KMS-11 (cell line): Measurements from ENCODE around the gene CDK1.

Experiments
- H2AFZ ChIP-seq: fragments of 200-600 bp; sonication (generic); 2 replicates; pipeline ENCODE4 v1.6.1; 2016; ENCODE audit warnings: antibody characterized with exemption, mixed run types, low read depth
- H3K27ac ChIP-seq: fragments of 200-600 bp; sonication (generic); 2 replicates; pipeline ENCODE4 v1.6.1; 2016; ENCODE audit warnings: mild to moderate bottlenecking, mixed run types
- H3K27me3 ChIP-seq: fragments of 200-600 bp; sonication (generic); 2 replicates; pipeline ENCODE4 v1.6.1; 2017; ENCODE audit warnings: mild to moderate bottlenecking, low read depth, mixed run types, moderate library complexity; ENCODE audit not compliant: insufficient read depth
- H3K36me3 ChIP-seq: fragments of 200-600 bp; sonication (generic); 2 replicates; pipeline ENCODE4 v1.6.1; 2017; ENCODE audit warnings: mild to moderate bottlenecking, mixed run types; ENCODE audit not compliant: insufficient read depth
- H3K4me1 ChIP-seq: fragments of 200-600 bp; sonication (generic); 2 replicates; pipeline ENCODE4 v1.6.1; 2016; ENCODE audit warnings: mild to moderate bottlenecking, low read depth, mixed run types; ENCODE audit not compliant: poor library complexity, severe bottlenecking
- H3K4me2 ChIP-seq: fragments of 200-600 bp; sonication (generic); 2 replicates; pipeline ENCODE4 v1.7.0; 2016; ENCODE audit warnings: mild to moderate bottlenecking, mixed run types
- H3K4me3 ChIP-seq: fragments of 200-600 bp; sonication (generic); IDR thresholded peaks from 2 replicates; pipeline ENCODE4 v1.6.1; 2017; ENCODE audit warnings: low read depth, low read length, mixed read lengths; ENCODE audit not compliant: insufficient read depth
- H3K79me2 ChIP-seq: fragments of 200-600 bp; sonication (generic); 2 replicates; pipeline ENCODE4 v1.6.1; 2016; ENCODE audit warnings: low read depth, mixed run types; ENCODE audit not compliant: insufficient read depth
- H3K9ac ChIP-seq: fragments of 200-600 bp; sonication (generic); 2 replicates; pipeline ENCODE4 v1.6.1; 2016; ENCODE audit warnings: mild to moderate bottlenecking, mixed run types
- H4K20me1 ChIP-seq: fragments of 200-600 bp; sonication (generic); 2 replicates; pipeline ENCODE4 v1.6.1; 2016; ENCODE audit warnings: mild to moderate bottlenecking, mixed run types; ENCODE audit not compliant: insufficient read depth
- CTCF ChIP-seq: fragments of 200-600 bp; sonication (generic); conservative IDR thresholded peaks from 2 replicates; pipeline ENCODE4 v1.6.1; 2017; ENCODE audit warnings: low read depth, mild to moderate bottlenecking, antibody characterized with exemption, low read length, moderate library complexity, mixed read lengths

The CDK1 gene

GRCh38 chr10:60803433-60803832 is 25.2 kb downstream of the CDK1 start:
- no peaks in the 10 kb centered on the region for H3K27me3 ChIP-seq
- H3K9ac ChIP-seq, result no peak overlapping the region
- no peak overlapping the region for H3K4me3 ChIP-seq
- H4K20me1 ChIP-seq, result no peaks in the 10 kb centered on the region
- H2AFZ ChIP-seq, result no peak overlapping the region
- H3K79me2 ChIP-seq, result no peaks in the 10 kb centered on the region
- no peak overlapping the region for H3K4me2 ChIP-seq
- no peak for TF ChIP-seq CTCF
- no peak overlapping the region for H3K27ac ChIP-seq
- H3K36me3 ChIP-seq, result no peaks in the 10 kb centered on the region
- peaks cover 11% of the 10 kb centered on the region for H3K4me1 ChIP-seq

GRCh38 chr10:60803865-60804264 is 25.6 kb downstream of the CDK1 start:
- Histone ChIP-seq H4K20me1 (no peaks in the 10 kb centered on the region), H3K27ac (no peak overlapping the region), H3K9ac (no peak overlapping the region), H3K27me3 (no peaks in the 10 kb centered on the region), H3K4me2 (no peak overlapping the region), H3K4me1 (peaks cover 11% of the 10 kb centered on the region), H3K36me3 (no peaks in the 10 kb centered on the region), H2AFZ (no peak overlapping the region), H3K79me2 (no peaks in the 10 kb centered on the region), H3K4me3 (no peak overlapping the region)
- no peak for TF ChIP-seq CTCF

DNA sequence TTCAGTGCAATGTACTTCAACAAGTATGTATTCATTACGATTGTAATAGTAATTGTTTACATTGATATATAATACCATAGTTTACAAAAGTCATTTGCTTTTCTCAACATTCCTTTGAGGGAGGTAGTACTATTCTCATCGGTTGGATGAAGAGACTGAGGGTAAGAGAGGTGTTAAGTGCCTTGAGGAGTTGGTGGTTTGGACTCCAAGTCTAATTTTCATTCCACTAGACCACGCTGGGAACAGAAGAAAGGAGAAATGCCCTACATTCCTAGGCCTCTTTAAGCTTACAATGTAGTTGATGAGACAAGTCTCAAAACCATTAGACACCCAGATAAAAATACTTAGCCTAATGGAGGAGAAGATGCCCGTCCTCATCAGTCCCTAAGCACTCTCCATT is 28.6 kb downstream of the CDK1 start:
- Histone ChIP-seq H3K4me2 (no peak overlapping the region), H3K4me3 (no peak overlapping the region), H3K9ac (no peak overlapping the region), H4K20me1 (no peaks in the 10 kb centered on the region), H2AFZ (no peak overlapping the region), H3K27me3 (no peaks in the 10 kb centered on the region), H3K27ac (no peak overlapping the region), H3K79me2 (no peaks in the 10 kb centered on the region), H3K4me1 (no peaks in the 10 kb centered on the region), H3K36me3 (no peaks in the 10 kb centered on the region)
- no peak for TF ChIP-seq CTCF

DNA sequence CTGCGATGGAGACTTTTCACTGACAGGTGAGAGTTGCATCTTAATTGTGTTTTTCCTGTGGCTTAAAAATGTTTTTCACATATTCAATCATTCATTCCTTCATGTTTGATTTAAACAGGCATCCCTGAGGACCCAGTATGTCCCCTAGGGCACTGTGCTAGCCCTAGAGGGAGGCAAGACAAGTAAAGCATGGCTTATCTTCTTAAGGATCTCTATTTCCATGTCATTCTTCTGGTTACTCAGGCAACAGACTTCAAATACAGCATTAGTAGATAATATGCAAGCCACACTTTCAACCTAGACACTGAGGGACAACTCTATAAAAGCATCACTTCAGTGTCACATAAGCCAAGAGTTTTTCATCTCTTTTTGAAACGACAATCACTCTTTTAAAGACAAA is 29.2 kb downstream of the CDK1 start:
- no peak for TF ChIP-seq CTCF
- Histone ChIP-seq H2AFZ (no peak overlapping the region), H3K4me1 (no peaks in the 10 kb centered on the region), H3K36me3 (no peaks in the 10 kb centered on the region), H3K27me3 (no peaks in the 10 kb centered on the region), H3K4me3 (no peak overlapping the region), H3K9ac (no peak overlapping the region), H4K20me1 (no peaks in the 10 kb centered on the region), H3K27ac (no peak overlapping the region), H3K4me2 (no peak overlapping the region), H3K79me2 (no peaks in the 10 kb centered on the region)

GRCh38 chr10:60808036-60808435 is 29.8 kb downstream of the CDK1 start:
- H3K4me3 ChIP-seq, result no peak overlapping the region
- no peak overlapping the region for H3K4me2 ChIP-seq
- no peaks in the 10 kb centered on the region for H3K27me3 ChIP-seq
- H3K79me2 ChIP-seq, result no peaks in the 10 kb centered on the region
- no peaks in the 10 kb centered on the region for H4K20me1 ChIP-seq
- no peak overlapping the region for H3K27ac ChIP-seq
- no peaks in the 10 kb centered on the region for H3K36me3 ChIP-seq
- H3K9ac ChIP-seq, result no peak overlapping the region
- H2AFZ ChIP-seq, result no peak overlapping the region
- no peaks in the 10 kb centered on the region for H3K4me1 ChIP-seq
- TF ChIP-seq CTCF, result no peak
